ENCODE results near the gene HOOK1. TPM values are rescaled to one million over a fixed set of nuclear protein-coding genes. Genes with fewer than 3 reads are reported as not detected.
"Not testable (repeated sequence)": the region's sequence is repeated elsewhere in the genome, so short reads cannot be mapped to it uniquely, and the experiment has no call there.

The HOOK1 gene
- polyA plus RNA-seq, 1 donor from 2014 or later = 5.7 TPM

- Mint-ChIP-seq H3K9me3 (peaks cover 0 to 6% (median 2%) of the 10 kb centered on the region in 3 donors), H3K27me3 (peaks cover 9% of the 10 kb centered on the region), H3K4me3 (no peak overlapping the region), H3K36me3 (no peaks in the 10 kb centered on the region), H3K27ac (no peak overlapping the region), H3K4me1 (no peaks in the 10 kb centered on the region)
Measured at GRCh38 chr1:59804301-59804700, 10.4 kb upstream of the HOOK1 start.

GRCh38 chr1:59805554-59805953 lies 9.2 kb upstream of the HOOK1 start:
- H3K4me1 Mint-ChIP-seq = no peaks in the 10 kb centered on the region
- H3K27ac Mint-ChIP-seq = no peak overlapping the region
- H3K4me3 Mint-ChIP-seq = no peak overlapping the region
- peaks cover 0 to 6% (median 2%) of the 10 kb centered on the region in 3 donors for H3K9me3 Mint-ChIP-seq
- peaks cover 15% of the 10 kb centered on the region for H3K27me3 Mint-ChIP-seq
- H3K36me3 Mint-ChIP-seq = no peaks in the 10 kb centered on the region

- peaks cover 5% of the 10 kb centered on the region for H3K27me3 Mint-ChIP-seq
- H3K9me3 Mint-ChIP-seq = no peaks in the 10 kb centered on the region
- no peaks in the 10 kb centered on the region for H3K36me3 Mint-ChIP-seq
- H3K4me3 Mint-ChIP-seq = peak overlapping the region in 1 of 4 donors; percentile 93
- H3K27ac Mint-ChIP-seq = peak overlapping the region in 1 of 3 donors; percentile 82
- H3K4me1 Mint-ChIP-seq = peaks cover 0 to 6% (median 4%) of the 10 kb centered on the region in 3 donors
Measured at GRCh38 chr1:59814180-59814900, 409 bp upstream of the HOOK1 start.

GRCh38 chr1:59815892-59816291 lies 1.1 kb downstream of the HOOK1 start:
- Mint-ChIP-seq H3K27me3 (no peaks in the 10 kb centered on the region), H3K4me1 (peaks cover 0 to 6% (median 4%) of the 10 kb centered on the region in 3 donors), H3K36me3 (no peaks in the 10 kb centered on the region), H3K27ac (no peak overlapping the region), H3K9me3 (no peaks in the 10 kb centered on the region), H3K4me3 (no peak overlapping the region)

GRCh38 chr1:59816318-59816878 lies 1.6 kb downstream of the HOOK1 start:
- Mint-ChIP-seq H3K36me3 (no peaks in the 10 kb centered on the region), H3K9me3 (no peaks in the 10 kb centered on the region), H3K4me3 (no peak overlapping the region), H3K27ac (no peak overlapping the region), H3K4me1 (peaks cover 0 to 6% (median 4%) of the 10 kb centered on the region in 3 donors), H3K27me3 (no peaks in the 10 kb centered on the region)

- Mint-ChIP-seq H3K36me3 (no peaks in the 10 kb centered on the region), H3K27me3 (no peaks in the 10 kb centered on the region), H3K4me3 (no peak overlapping the region), H3K9me3 (peaks cover 0 to 1% (median 0%) of the 10 kb centered on the region in 3 donors), H3K4me1 (peaks cover 0 to 2% (median 0%) of the 10 kb centered on the region in 3 donors), H3K27ac (no peak overlapping the region)
Measured at GRCh38 chr1:59819566-59820438, 5.1 kb downstream of the HOOK1 start.

GRCh38 chr1:59827055-59827643 lies 12.4 kb downstream of the HOOK1 start:
- Mint-ChIP-seq H3K36me3 (peaks cover 3% of the 10 kb centered on the region), H3K4me1 (no peaks in the 10 kb centered on the region), H3K27ac (no peak overlapping the region), H3K9me3 (peaks cover 0 to 1% (median 0%) of the 10 kb centered on the region in 3 donors), H3K27me3 (no peaks in the 10 kb centered on the region), H3K4me3 (no peak overlapping the region)

GRCh38 chr1:59828160-59828559 lies 13.4 kb downstream of the HOOK1 start:
- Mint-ChIP-seq H3K27ac (no peak overlapping the region), H3K9me3 (peaks cover 0 to 1% (median 0%) of the 10 kb centered on the region in 3 donors), H3K27me3 (no peaks in the 10 kb centered on the region), H3K4me1 (no peaks in the 10 kb centered on the region), H3K4me3 (no peak overlapping the region), H3K36me3 (peaks cover 3% of the 10 kb centered on the region)

GRCh38 chr1:59831529-59831928 lies 16.8 kb downstream of the HOOK1 start:
- Mint-ChIP-seq H3K4me3 (no peak overlapping the region), H3K36me3 (peaks cover 3% of the 10 kb centered on the region), H3K9me3 (no peaks in the 10 kb centered on the region), H3K27me3 (no peaks in the 10 kb centered on the region), H3K27ac (no peak overlapping the region), H3K4me1 (no peaks in the 10 kb centered on the region)

GRCh38 chr1:59833022-59833421 lies 18.3 kb downstream of the HOOK1 start:
- no peaks in the 10 kb centered on the region for H3K4me1 Mint-ChIP-seq
- H3K9me3 Mint-ChIP-seq = no peaks in the 10 kb centered on the region
- H3K36me3 Mint-ChIP-seq = peaks cover 4% of the 10 kb centered on the region
- H3K27ac Mint-ChIP-seq = no peak overlapping the region
- no peak overlapping the region for H3K4me3 Mint-ChIP-seq
- H3K27me3 Mint-ChIP-seq = no peaks in the 10 kb centered on the region

GRCh38 chr1:59833991-59834390 lies 19.2 kb downstream of the HOOK1 start:
- Mint-ChIP-seq H3K27ac (no peak overlapping the region), H3K4me3 (no peak overlapping the region), H3K9me3 (peaks cover 0 to 1% (median 0%) of the 10 kb centered on the region in 3 donors), H3K27me3 (no peaks in the 10 kb centered on the region), H3K36me3 (peaks cover 10% of the 10 kb centered on the region), H3K4me1 (no peaks in the 10 kb centered on the region)

- not testable (repeated sequence) for H3K4me1 Mint-ChIP-seq
Measured at GRCh38 chr1:59837857-59838256, 23.1 kb downstream of the HOOK1 start.

GRCh38 chr1:59845091-59845490 lies 30.3 kb downstream of the HOOK1 start:
- no peak overlapping the region for H3K4me3 Mint-ChIP-seq
- H3K9me3 Mint-ChIP-seq = no peaks in the 10 kb centered on the region
- no peaks in the 10 kb centered on the region for H3K27me3 Mint-ChIP-seq
- H3K4me1 Mint-ChIP-seq = no peaks in the 10 kb centered on the region
- H3K36me3 Mint-ChIP-seq = peaks cover 11% of the 10 kb centered on the region
- no peak overlapping the region for H3K27ac Mint-ChIP-seq

More at GRCh38 chr1:59837857-59838256, 23.1 kb downstream of the HOOK1 start:
- peaks cover 11% of the 10 kb centered on the region for H3K36me3 Mint-ChIP-seq
- H3K27ac Mint-ChIP-seq, H3K27me3 Mint-ChIP-seq, H3K9me3 Mint-ChIP-seq, H3K4me3 Mint-ChIP-seq: not testable (repeated sequence)

- no peaks in the 10 kb centered on the region for H3K4me1 Mint-ChIP-seq
- H3K27me3 Mint-ChIP-seq = no peaks in the 10 kb centered on the region
- peaks cover 0 to 5% (median 0%) of the 10 kb centered on the region in 3 donors for H3K9me3 Mint-ChIP-seq
- no peak overlapping the region for H3K4me3 Mint-ChIP-seq
- H3K27ac Mint-ChIP-seq = no peak overlapping the region
- H3K36me3 Mint-ChIP-seq = peaks cover 11% of the 10 kb centered on the region
Measured at GRCh38 chr1:59846209-59846894, 31.6 kb downstream of the HOOK1 start.
